H9 (cell line): Measurements from ENCODE around the gene GFRA1. TPM values are rescaled to one million over a fixed set of nuclear protein-coding genes. Genes with fewer than 3 reads are reported as not detected.

Source experiments
- DNase-seq: peaks from one replicate; pipeline ENCODE4 v3.0.0-alpha.2; 2017
- H2AFZ ChIP-seq: one replicate; pipeline ENCODE4 v1.6.1; 2013; ENCODE audit warnings: mild to moderate bottlenecking, low read length, control low read depth, moderate library complexity
- H2AK5ac ChIP-seq: 2 replicates; pipeline ENCODE4 v1.6.1; 2013; ENCODE audit warnings: low read length, control low read depth, mixed read lengths; ENCODE audit not compliant: insufficient read length
- H2BK120ac ChIP-seq: one replicate; pipeline ENCODE4 v1.6.1; 2013; ENCODE audit warnings: low read depth, mild to moderate bottlenecking, low read length, control low read depth, inconsistent platforms; ENCODE audit not compliant: poor library complexity, severe bottlenecking
- H2BK12ac ChIP-seq: 2 replicates; pipeline ENCODE4 v1.6.1; 2013; ENCODE audit warnings: low read length, control low read depth, mixed read lengths, low read depth; ENCODE audit not compliant: insufficient read length
- H2BK15ac ChIP-seq: 2 replicates; pipeline ENCODE4 v1.6.1; 2013; ENCODE audit warnings: low read depth, low read length, control low read depth
- H2BK20ac ChIP-seq: one replicate; pipeline ENCODE4 v1.6.1; 2013; ENCODE audit warnings: low read depth, mild to moderate bottlenecking, low read length, control low read depth, inconsistent platforms; ENCODE audit not compliant: poor library complexity, severe bottlenecking
- H2BK5ac ChIP-seq: 2 replicates; pipeline ENCODE4 v1.6.1; 2013; ENCODE audit warnings: low read length, control low read depth, mixed read lengths; ENCODE audit not compliant: insufficient read length
- H3K14ac ChIP-seq: 2 replicates; pipeline ENCODE4 v1.6.1; 2013; ENCODE audit warnings: low read length, control low read depth; ENCODE audit not compliant: insufficient read depth
- H3K18ac ChIP-seq: 2 replicates; pipeline ENCODE4 v1.6.1; 2013; ENCODE audit warnings: low read depth, mild to moderate bottlenecking, mixed read lengths, low read length, control low read depth; ENCODE audit not compliant: insufficient read length
- H3K23ac ChIP-seq: 2 replicates; pipeline ENCODE4 v1.6.1; 2013; ENCODE audit warnings: low read length, control low read depth, mixed read lengths, low read depth; ENCODE audit not compliant: insufficient read length
- H3K23me2 ChIP-seq: 2 replicates; pipeline ENCODE4 v1.6.1; 2013; ENCODE audit warnings: low read depth, mild to moderate bottlenecking, mixed read lengths, low read length, control low read depth; ENCODE audit not compliant: insufficient read length, poor library complexity, severe bottlenecking
- H3K27ac ChIP-seq: 2 replicates; pipeline ENCODE4 v1.5.1; 2013; ENCODE audit warnings: low read length, control low read depth, mixed read lengths, low read depth; ENCODE audit not compliant: insufficient read length
- H3K27me3 ChIP-seq: 2 replicates; pipeline ENCODE4 v1.6.1; 2013; ENCODE audit warnings: low read length, control low read depth, inconsistent platforms; ENCODE audit not compliant: insufficient read depth
- H3K4ac ChIP-seq: 2 replicates; pipeline ENCODE4 v1.6.1; 2013; ENCODE audit warnings: low read depth, mild to moderate bottlenecking, control low read depth, inconsistent platforms, low read length, moderate library complexity
- H3K4me1 ChIP-seq: 2 replicates; pipeline ENCODE4 v1.6.1; 2013; ENCODE audit warnings: low read length, control low read depth, inconsistent platforms; ENCODE audit not compliant: insufficient read depth
- H3K4me2 ChIP-seq: 2 replicates; pipeline ENCODE4 v1.6.1; 2013; ENCODE audit warnings: low read length, control low read depth, mixed read lengths; ENCODE audit not compliant: insufficient read length, insufficient read depth
- H3K56ac ChIP-seq: 2 replicates; pipeline ENCODE4 v1.6.1; 2013; ENCODE audit warnings: low read depth, mild to moderate bottlenecking, mixed read lengths, low read length, control low read depth; ENCODE audit not compliant: insufficient read length
- H3K79me1 ChIP-seq: 2 replicates; pipeline ENCODE4 v1.6.1; 2013; ENCODE audit warnings: low read depth, mild to moderate bottlenecking, moderate library complexity, low read length, control low read depth, inconsistent platforms; ENCODE audit not compliant: insufficient read depth, poor library complexity, severe bottlenecking
- H3K79me2 ChIP-seq: 2 replicates; pipeline ENCODE4 v1.6.1; 2013; ENCODE audit warnings: low read length, control low read depth, inconsistent platforms; ENCODE audit not compliant: insufficient read depth
- H3K9ac ChIP-seq: 2 replicates; pipeline ENCODE4 v1.6.1; 2013; ENCODE audit warnings: low read length, control low read depth, mixed read lengths; ENCODE audit not compliant: insufficient read length; ENCODE audit errors: extremely low read depth
- H3K9me3 ChIP-seq: one replicate; pipeline ENCODE4 v1.6.1; 2013; ENCODE audit warnings: low read depth, low read length, inconsistent platforms; ENCODE audit not compliant: control insufficient read depth
- H3T11ph ChIP-seq: one replicate; pipeline ENCODE4 v1.6.1; 2013; ENCODE audit warnings: mild to moderate bottlenecking, low read length, control low read depth, inconsistent platforms
- H4K20me1 ChIP-seq: one replicate; pipeline ENCODE4 v1.6.1; 2013; ENCODE audit not compliant: control insufficient read depth, insufficient read length, insufficient read depth
- H4K5ac ChIP-seq: 2 replicates; pipeline ENCODE4 v1.6.1; 2013; ENCODE audit warnings: low read depth, mild to moderate bottlenecking, mixed read lengths, low read length, control low read depth; ENCODE audit not compliant: insufficient read length
- H4K8ac ChIP-seq: replicated peaks from 2 replicates; pipeline ENCODE4 v1.6.1; 2013; ENCODE audit warnings: low read length, control low read depth, mixed read lengths, low read depth; ENCODE audit not compliant: insufficient read length
- H4K91ac ChIP-seq: 2 replicates; pipeline ENCODE4 v1.6.1; 2013; ENCODE audit warnings: low read depth, mild to moderate bottlenecking, moderate library complexity, mixed read lengths, low read length, control low read depth; ENCODE audit not compliant: insufficient read length
- H3K27ac Mint-ChIP-seq, 3 experiments: 2 replicates in 2 of 3; 3 replicates in 1 of 3; pipeline ENCODE4 v1.8.0; 2020 to 2021; ENCODE audit warnings: mixed read lengths in 3 of 3, mild to moderate bottlenecking in 1 of 3, moderate library complexity in 1 of 3
- H3K27me3 Mint-ChIP-seq: 2 replicates; pipeline ENCODE4 v1.8.0; 2021; ENCODE audit warnings: low read depth, mild to moderate bottlenecking, moderate library complexity, mixed read lengths
- H3K36me3 Mint-ChIP-seq, 3 experiments: 2 replicates in 2 of 3; 3 replicates in 1 of 3; pipeline ENCODE4 v1.8.0; 2020 to 2021; ENCODE audit warnings: low read depth in 3 of 3, mixed read lengths in 3 of 3; ENCODE audit not compliant: insufficient read depth in 1 of 3
- H3K4me1 Mint-ChIP-seq, 2 experiments: 2 replicates each; pipeline ENCODE4 v1.8.0; 2020; ENCODE audit warnings: mixed read lengths in 2 of 2
- H3K4me3 Mint-ChIP-seq, 2 experiments: 2 replicates in 1 of 2; 3 replicates in 1 of 2; pipeline ENCODE4 v1.8.0; 2020 to 2021; ENCODE audit warnings: mild to moderate bottlenecking in 2 of 2, mixed read lengths in 2 of 2, moderate library complexity in 1 of 2
- H3K9me3 Mint-ChIP-seq, 2 experiments: 2 replicates in 1 of 2; 3 replicates in 1 of 2; pipeline ENCODE4 v1.8.0; 2020; ENCODE audit warnings: mild to moderate bottlenecking in 2 of 2, mixed read lengths in 2 of 2, moderate library complexity in 1 of 2
- WGBS: extraction: QIAGEN DNeasy Blood & Tissue Kit; methylation state at CpG from one replicate; pipeline ENCODE4 v1.1.7; 2013; ENCODE audit warnings: missing lambda C conversion rate, low lambda C conversion rate, mixed read lengths; ENCODE audit not compliant: insufficient read length; ENCODE audit errors: extremely low coverage; 5-methylcytosine and 5-hydroxymethylcytosine counted together
- total RNA-seq: library from RNA; stranded (reverse); gene quantifications from 2 replicates; pipeline ENCODE4 v1.2.1, GENCODE V29; 2021
- TF ChIP-seq, protein P1 (sequence below): fragments of 200-600 bp; sonication (generic); conservative IDR thresholded peaks from 3 replicates; pipeline ENCODE4 v1.8.0; 2021; ENCODE audit warnings: antibody characterized with exemption, mild to moderate bottlenecking

The GFRA1 gene
- total RNA-seq, 1 experiment from 2014 or later: 0.24 TPM

DNA sequence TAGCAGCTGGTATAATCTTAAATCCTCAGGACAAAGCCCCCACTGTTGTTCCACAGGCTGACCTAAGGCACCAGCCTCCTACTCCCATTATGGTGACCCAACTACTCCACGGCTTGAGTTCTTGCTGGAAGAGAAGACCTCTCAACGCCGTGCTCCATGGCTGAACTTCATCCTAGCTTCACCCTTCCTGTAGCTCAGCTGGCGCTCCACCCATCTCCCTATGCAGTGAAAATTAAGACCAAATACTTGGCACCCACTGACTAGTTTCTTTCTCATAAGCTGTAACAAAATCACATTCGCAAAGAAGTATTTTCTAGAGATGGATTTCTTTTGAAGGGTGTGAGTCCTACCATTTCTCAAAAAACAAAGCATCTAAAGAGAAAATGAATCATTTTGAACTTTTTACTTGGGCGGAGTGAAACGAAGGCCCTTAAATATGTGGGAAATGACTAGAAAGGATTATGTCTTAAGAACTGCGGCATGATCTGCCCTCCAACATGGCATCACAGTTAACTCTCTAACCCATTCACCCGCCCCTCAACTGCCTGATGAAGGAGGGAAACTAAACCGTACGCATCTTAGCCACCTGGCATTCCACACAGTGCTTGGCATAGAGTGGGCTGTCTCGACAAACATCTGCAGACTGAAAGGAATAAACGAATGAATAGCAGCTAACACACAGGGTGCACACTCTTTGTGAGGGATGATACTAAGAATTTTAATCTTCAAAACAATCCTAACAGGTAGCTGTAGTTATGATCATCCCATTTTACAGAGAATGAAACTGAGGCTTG, 32.7 kb downstream of the GFRA1 start:
- H3K23ac ChIP-seq: no peak overlapping the region
- no peak overlapping the region for H4K91ac ChIP-seq
- no peak overlapping the region for H3K56ac ChIP-seq
- no peak overlapping the region for H2BK5ac ChIP-seq
- no peak overlapping the region for H2AK5ac ChIP-seq
- Mint-ChIP-seq H3K4me3 (no peak overlapping the region), H3K27me3 (no peaks in the 10 kb centered on the region; the same call in 1 of the 2 replicates), H3K27ac (no peak overlapping the region), H3K9me3 (peaks cover 0 to 2% of the 10 kb centered on the region in 2 experiments; a peak in 1 of 5 replicates), H3K4me1 (peaks cover 10 to 12% of the 10 kb centered on the region in 2 experiments), H3K36me3 (no peaks in the 10 kb centered on the region)
- no peak overlapping the region for H2AFZ ChIP-seq
- H3K79me2 ChIP-seq: no peaks in the 10 kb centered on the region
- no peaks in the 10 kb centered on the region for H3K23me2 ChIP-seq
- H2BK12ac ChIP-seq: no peak overlapping the region
- TF ChIP-seq, protein P1, sequence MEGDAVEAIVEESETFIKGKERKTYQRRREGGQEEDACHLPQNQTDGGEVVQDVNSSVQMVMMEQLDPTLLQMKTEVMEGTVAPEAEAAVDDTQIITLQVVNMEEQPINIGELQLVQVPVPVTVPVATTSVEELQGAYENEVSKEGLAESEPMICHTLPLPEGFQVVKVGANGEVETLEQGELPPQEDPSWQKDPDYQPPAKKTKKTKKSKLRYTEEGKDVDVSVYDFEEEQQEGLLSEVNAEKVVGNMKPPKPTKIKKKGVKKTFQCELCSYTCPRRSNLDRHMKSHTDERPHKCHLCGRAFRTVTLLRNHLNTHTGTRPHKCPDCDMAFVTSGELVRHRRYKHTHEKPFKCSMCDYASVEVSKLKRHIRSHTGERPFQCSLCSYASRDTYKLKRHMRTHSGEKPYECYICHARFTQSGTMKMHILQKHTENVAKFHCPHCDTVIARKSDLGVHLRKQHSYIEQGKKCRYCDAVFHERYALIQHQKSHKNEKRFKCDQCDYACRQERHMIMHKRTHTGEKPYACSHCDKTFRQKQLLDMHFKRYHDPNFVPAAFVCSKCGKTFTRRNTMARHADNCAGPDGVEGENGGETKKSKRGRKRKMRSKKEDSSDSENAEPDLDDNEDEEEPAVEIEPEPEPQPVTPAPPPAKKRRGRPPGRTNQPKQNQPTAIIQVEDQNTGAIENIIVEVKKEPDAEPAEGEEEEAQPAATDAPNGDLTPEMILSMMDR: no peak
- H2BK120ac ChIP-seq: no peak overlapping the region
- no peak overlapping the region for H2BK15ac ChIP-seq
- H3K4me1 ChIP-seq: no peaks in the 10 kb centered on the region
- H2BK20ac ChIP-seq: no peak overlapping the region
- H3K14ac ChIP-seq: no peak overlapping the region
- H3K27ac ChIP-seq: no peak overlapping the region
- DNase-seq: no peak
- H3K9ac ChIP-seq: no peak overlapping the region
- no peak overlapping the region for H4K8ac ChIP-seq
- no peak overlapping the region for H3K4me2 ChIP-seq
- no peak overlapping the region for H3T11ph ChIP-seq
- no peak overlapping the region for H4K5ac ChIP-seq
- no peaks in the 10 kb centered on the region for H3K27me3 ChIP-seq
- no CpG with 5 or more reads among the region's 13 CpGs for WGBS
- H3K4ac ChIP-seq: no peak overlapping the region
- no peak overlapping the region for H3K18ac ChIP-seq
- no peaks in the 10 kb centered on the region for H3K9me3 ChIP-seq
- H3K79me1 ChIP-seq: no peaks in the 10 kb centered on the region
- H4K20me1 ChIP-seq: no peaks in the 10 kb centered on the region
